GM18520 (cell line): ENCODE measurements around the gene IL11RA.

Experiments used
- ATAC-seq: cut with Tn5 transposase; IDR thresholded peaks from one replicate; pipeline ENCODE4 v1.9.1; 2021; ENCODE audit not compliant: unreplicated experiment

IL11RA gene

GRCh38 chr9:34651876-34652601 is at the start of gene IL11RA:
TSS of gene IL11RA (plus strand) at chr9:34652185. CDS start at chr9:34655218, 3,033 bp downstream.
- ATAC-seq = no peak

DNA sequence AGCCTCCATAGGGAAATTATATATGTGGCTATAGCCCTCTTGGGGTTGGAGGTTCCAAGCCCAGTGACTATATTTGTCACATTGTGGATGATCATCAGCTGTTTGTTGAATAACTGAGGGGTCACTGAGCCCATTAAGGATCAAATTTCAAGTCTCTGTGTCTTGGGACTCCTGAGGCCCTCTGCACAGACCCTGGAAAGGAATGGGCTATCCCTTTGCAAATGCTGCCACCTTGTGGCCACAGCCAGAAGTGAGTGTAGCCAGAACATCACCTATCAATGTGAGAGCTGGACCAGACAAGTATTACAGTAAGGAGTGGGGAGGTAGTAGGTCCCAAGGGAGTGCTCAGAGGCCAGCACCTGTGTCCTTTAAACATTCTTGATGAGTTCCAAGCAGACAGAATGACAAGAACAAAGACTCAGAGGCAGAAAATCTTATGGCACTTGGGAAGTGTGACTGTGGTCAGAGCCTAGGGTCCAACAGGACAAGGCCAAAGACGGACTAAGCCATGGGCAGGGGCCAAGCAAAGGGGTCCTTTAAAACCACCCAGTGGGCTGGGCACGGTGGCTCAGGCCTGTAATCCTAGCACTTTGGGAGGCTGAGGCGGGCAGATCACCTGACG is 48.3 kb upstream of the IL11RA start:
- no peak for ATAC-seq

DNA sequence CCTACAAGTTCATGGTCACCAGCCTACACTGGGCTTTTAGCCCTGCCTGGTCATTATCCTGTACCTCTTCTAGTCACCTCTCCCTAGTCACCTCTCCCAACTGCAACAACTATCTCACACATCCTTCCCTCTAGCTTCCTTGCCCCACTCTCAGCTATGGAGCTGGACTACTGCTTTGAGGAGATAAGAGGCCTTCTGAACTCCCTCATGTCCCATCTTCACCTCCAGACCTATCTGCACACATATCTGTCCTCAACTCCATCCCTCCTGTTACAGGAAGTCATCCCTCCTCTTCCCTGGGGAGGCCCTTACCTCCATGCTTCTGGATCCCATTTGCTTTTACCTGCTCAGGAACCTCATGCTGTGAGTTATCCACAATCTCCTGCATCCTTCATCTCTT is 45.8 kb upstream of the IL11RA start:
- ATAC-seq = no peak

- no peak for ATAC-seq
Measured at GRCh38 chr9:34606905-34607304, 45.1 kb upstream of the IL11RA start.

- ATAC-seq = no peak
Measured at GRCh38 chr9:34607331-34607730, 44.7 kb upstream of the IL11RA start.

- no peak for ATAC-seq
Measured at GRCh38 chr9:34610434-34611206, 41.4 kb upstream of the IL11RA start.

GRCh38 chr9:34611251-34611810 is 40.7 kb upstream of the IL11RA start:
- ATAC-seq = no peak

- ATAC-seq = peak; percentile 64
Measured at GRCh38 chr9:34611811-34612787, 39.9 kb upstream of the IL11RA start, which contains the start of gene RPP25L. TSS of gene RPP25L (minus strand) at chr9:34612097. CDS start at chr9:34611296, 801 bp downstream.

GRCh38 chr9:34612788-34613390 is 39.1 kb upstream of the IL11RA start:
- ATAC-seq = no peak

DNA sequence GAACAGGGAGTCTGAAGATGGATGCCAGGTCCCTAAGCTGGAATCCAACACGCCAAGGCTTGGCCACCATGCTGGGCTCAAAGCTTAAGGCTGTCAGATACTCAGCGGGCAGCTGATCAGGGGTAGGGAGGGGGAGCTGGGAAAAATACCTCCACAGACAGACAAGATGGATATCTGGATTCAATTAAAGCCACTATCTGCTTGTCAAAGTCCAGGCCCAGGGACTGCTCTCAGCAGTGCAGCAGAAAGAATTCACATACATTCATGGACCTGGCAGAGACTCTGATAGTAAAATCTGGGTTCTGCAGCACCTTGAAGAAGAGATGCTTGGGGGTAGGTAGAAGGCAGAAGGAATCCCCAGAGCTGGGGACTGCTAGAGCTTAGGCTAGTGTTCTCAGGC is 36.9 kb upstream of the IL11RA start:
- no peak for ATAC-seq

DNA sequence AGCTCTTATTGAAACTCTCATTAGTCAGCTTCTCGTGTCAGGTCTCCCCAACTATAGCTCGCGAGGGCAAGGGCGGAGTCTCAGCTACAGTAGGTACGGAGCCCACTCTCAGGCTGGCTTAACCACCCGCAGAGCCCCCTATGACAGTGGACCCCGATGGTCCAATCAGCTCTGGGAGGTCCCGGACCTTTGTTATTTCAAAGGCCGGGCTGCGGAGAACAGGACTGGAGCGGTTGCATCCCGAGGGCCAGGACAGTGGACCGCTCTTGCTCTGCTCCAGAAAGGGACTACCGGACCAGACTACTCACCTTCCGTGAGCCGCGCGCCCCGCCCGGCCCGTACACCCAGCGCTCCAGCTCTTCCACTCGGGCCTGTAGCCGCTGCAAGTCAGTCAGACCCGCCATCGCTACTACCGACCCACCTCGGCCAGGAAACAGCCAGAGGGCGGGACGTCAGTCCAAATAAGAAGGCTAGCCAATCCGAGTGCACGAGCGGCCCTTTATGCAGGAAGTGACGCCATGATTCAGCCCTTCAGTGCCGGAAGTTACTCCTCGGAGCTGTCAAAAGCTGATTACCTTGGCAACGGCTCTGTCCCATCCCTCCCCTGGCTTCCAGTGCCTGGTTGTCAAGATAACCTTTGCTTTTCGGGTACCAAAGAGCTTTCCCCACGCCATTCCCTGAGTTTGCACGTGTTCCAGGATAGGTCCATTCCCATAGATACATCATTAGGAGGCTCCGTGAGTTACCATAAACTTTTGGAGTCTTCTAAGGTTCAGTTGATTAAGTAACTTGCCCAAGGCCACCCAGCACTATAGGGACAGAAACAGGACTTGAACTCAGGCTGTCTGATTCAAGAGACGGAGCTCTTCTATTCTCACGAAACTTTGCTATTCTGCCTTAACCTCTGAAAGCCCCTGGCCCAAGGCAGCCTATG is 31.7 kb upstream of the IL11RA start, which contains the start of gene DCTN3:
DCTN3 (minus strand) TSS at position 435 of the 934 bp plus-strand sequence; CDS start at position 404, 31 bp downstream.
- ATAC-seq = peak; percentile 88

DNA sequence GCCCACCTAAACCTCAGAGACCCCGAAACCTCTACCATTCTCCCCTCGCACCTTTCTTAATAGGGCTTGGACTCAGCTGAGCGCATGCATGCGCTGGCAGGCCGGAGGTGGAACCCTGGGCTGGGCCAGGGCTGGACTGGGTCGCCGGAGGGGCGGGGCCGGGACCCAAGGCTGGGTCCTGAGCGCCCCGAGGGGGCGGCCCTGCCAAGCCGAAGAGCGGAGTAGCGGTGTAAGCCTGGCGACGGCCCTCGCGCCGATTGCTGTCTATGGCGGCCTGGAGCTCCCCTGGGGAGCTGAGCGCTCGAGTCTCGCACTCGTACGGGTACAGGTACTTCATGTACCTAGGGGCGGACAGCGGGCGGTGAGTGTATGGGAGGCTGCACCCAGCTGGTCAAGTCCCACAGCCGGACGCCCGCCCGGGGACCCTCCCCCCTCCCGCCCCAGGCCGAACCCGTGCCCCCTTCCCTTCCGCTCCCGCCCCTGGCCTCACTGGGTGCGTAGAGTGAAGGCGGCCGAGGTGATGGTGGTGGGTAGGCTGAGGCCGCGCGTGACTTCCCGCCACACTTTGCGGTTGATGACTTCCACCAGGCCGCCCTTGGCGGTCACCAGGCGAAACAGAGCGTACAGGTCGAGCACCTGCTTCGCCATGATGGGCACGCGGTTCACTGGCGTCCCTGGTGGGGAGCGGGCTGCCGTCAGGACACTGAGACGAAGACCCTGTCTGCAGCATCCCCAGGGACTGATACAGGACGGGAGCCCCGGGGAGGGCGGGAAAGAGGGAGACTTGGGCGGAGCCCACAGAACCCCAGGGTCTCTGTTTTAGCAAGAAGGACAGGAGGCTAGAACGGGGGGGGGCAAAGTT is 28.4 kb upstream of the IL11RA start:
- ATAC-seq = no peak

GRCh38 chr9:34624475-34625185 is 27.4 kb upstream of the IL11RA start:
- ATAC-seq = no peak

GRCh38 chr9:34625186-34625486 is 26.8 kb upstream of the IL11RA start:
- no peak for ATAC-seq

DNA sequence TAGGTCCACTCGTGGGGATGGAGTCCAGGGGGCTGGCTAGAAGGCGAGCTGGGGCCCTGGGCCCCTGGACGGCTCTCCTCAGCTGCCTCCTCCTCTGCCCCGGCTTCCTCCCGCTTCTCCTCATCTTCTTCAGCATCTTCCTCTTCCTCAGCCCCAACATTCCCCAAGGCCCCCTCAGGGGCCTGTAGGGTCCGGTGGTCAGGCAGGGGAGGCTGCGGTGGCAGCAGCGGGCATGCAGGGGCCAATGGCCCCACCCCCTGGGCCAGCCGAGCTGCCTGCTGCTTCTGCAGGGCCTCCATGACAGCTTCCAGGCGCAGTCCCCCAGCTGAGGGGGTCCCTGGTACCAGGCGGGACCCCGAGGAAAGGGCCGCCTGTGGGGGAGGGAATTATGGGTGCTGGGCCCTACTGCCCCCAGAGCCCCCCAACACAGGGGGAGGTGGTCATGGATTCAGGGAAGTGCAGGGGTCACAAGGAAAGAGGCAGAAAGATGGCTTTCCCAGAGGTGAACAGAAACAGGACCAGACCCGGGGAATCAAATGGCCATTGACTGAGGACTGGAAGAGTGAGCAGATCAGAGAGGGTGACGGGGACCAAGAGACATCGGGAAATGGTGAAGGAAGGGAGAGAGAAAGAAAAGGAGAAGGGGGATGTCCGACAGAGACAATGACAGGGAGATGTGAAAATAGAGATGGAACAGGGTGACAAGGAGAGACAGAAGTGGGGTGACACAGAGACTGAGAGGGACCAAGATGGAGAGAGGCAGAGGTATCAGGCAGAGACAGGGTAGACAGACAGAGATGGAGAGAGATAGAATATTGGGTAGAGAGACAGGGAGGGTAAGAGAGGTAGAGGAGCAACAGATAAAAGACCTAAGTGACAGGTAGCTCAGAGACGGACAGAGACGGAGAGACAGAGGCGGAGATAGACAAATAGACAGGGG is 24.0 kb upstream of the IL11RA start:
- no peak for ATAC-seq
